Pancreas (tissue), 10 donors: Measurements from ENCODE around the gene KCNA2. TPM values are rescaled to one million over a fixed set of nuclear protein-coding genes. Genes with fewer than 3 reads are reported as not detected.

Source experiments
- ATAC-seq, 4 donors: fragments of 200-7000 bp; cut with Tn5 transposase; one replicate each; pipeline versions ENCODE4 v1.8.0 to v1.9.1; 2020; ENCODE audit warnings: mild to moderate bottlenecking in 4 of 4, moderate library complexity in 4 of 4
- DNase-seq, 6 donors: peaks; one replicate each; pipeline ENCODE4 v3.0.0-alpha.2; 2020
- FAIRE-seq: peaks from 2 replicates; lab custom pipeline; 2012; peaks lifted over from hg19 to GRCh38; lab: Jason Lieb, UNC
- H3K27ac ChIP-seq, 4 donors: fragments of 200-600 bp; sonication (generic); 1 replicate in 3 of 4; 2 replicates in 1 of 4; pipeline versions ENCODE4 v1.5.0 to v1.8.0; 2020
- H3K27me3 ChIP-seq, 4 donors: fragments of 200-600 bp; one replicate each; pipeline ENCODE4 v1.8.0; 2021
- H3K36me3 ChIP-seq, 3 donors: fragments of 200-600 bp; sonication (generic) in 1 of 3; one replicate each; pipeline versions ENCODE4 v1.5.0 to v1.8.0; 2020 to 2021
- H3K4me1 ChIP-seq, 3 donors: fragments of 200-600 bp; one replicate each; pipeline ENCODE4 v1.8.0; 2021
- H3K4me3 ChIP-seq, 4 donors: fragments of 200-600 bp; sonication (generic) in 2 of 4; one replicate each; pipeline versions ENCODE4 v1.5.0 to v1.8.0; 2020 to 2021
- H3K9me3 ChIP-seq, 4 donors: fragments of 200-600 bp; one replicate each; pipeline ENCODE4 v1.8.0; 2021
- CTCF ChIP-seq, 4 donors: fragments of 200-600 bp; sonication (generic) in 3 of 4; IDR thresholded peaks; one replicate each; pipeline versions ENCODE4 v1.5.0 to v1.8.0; 2021; ENCODE audit warnings: antibody characterized with exemption in 4 of 4
- WGBS, 2 donors: extraction: QIAGEN DNeasy Blood & Tissue Kit; methylation state at CpG; one replicate each; pipeline ENCODE4 v1.1.7; 2013; 5-methylcytosine and 5-hydroxymethylcytosine counted together
- intact Hi-C, 3 donors: fragments of 100-400 bp; cut with DNase I; formaldehyde crosslinking; loops; one replicate each; pipeline versions ENCODE4 v1.11.1 to v1.14.2; 2022
- polyA plus RNA-seq, 2 donors: library from polyadenylated mRNA; stranded (reverse); fragments of 200-250 nt; gene quantifications; one replicate each; pipeline ENCODE4 v1.2.3, GENCODE V29; 2013
- total RNA-seq, 6 donors: library from RNA; stranded (reverse); fragmentation: NEBNext Ultra II Directional in 4 of 6; extraction: Animal tissue kit (Norgen Biotek cat#: 25700) in 4 of 6; gene quantifications; one replicate each; pipeline versions ENCODE4 v1.2.1 to v1.2.4, GENCODE V29; 2021 to 2023
- donor health status: healthy with polysubstance abuse.
- donor health status: DM: no; HTN: no; CAD: no; lungs with moderate emphysema.
- donor health status: DM: no; HTN: no; CAD: no.
- donor health status: control.
- donor health status: control.
- donor health status: Bipolar disorder and iron deficiency.
- donor health status: DM: yes; HTN: yes; CAD: no.
- donor health status: DM: no; HTN: no; CAD: no.
- donor health status: DM: no; HTN: no; CAD: no.
- donor health status: DM: yes; HTN: yes; CAD: no.

Gene KCNA2
- total and polyA plus RNA-seq, 8 donors = 0.21 to 1.6 (median 0.64) TPM

GRCh38 chr1:110603058-110603457 lies 3.1 kb downstream of the KCNA2 start:
- no peak for TF ChIP-seq CTCF (IDR thresholded peaks at IDR 0.05)
- no peak overlapping the region for H3K4me3 ChIP-seq
- H3K36me3 ChIP-seq = no peaks in the 10 kb centered on the region
- ATAC-seq = no peak
- no peaks in the 10 kb centered on the region for H3K9me3 ChIP-seq
- H3K4me1 ChIP-seq = no peaks in the 10 kb centered on the region
- DNase-seq = no peak
- H3K27ac ChIP-seq = no peak overlapping the region
- peaks cover 0 to 2% (median 0%) of the 10 kb centered on the region in 4 donors for H3K27me3 ChIP-seq
- 83 to 88% methylated on average over 3 of the region's 3 CpGs for WGBS, 2 donors
- FAIRE-seq = no peak
- intact Hi-C loops = no loop called here

- H3K4me1 ChIP-seq = no peaks in the 10 kb centered on the region
- TF ChIP-seq CTCF (IDR thresholded peaks at IDR 0.05) = no peak
- no peak for ATAC-seq
- intact Hi-C loops = no loop called here
- H3K4me3 ChIP-seq = no peak overlapping the region
- H3K27me3 ChIP-seq = peaks cover 0 to 2% (median 0%) of the 10 kb centered on the region in 4 donors
- no peak overlapping the region for H3K27ac ChIP-seq
- no peak for FAIRE-seq
- peak in 1 of 6 donors; percentile 6 for DNase-seq
- 81 to 87% methylated on average over 4 of the region's 4 CpGs for WGBS, 2 donors
- H3K9me3 ChIP-seq = no peaks in the 10 kb centered on the region
- H3K36me3 ChIP-seq = no peaks in the 10 kb centered on the region
Measured at GRCh38 chr1:110602466-110602865, 3.7 kb downstream of the KCNA2 start.

GRCh38 chr1:110601332-110601731 lies 4.8 kb downstream of the KCNA2 start:
- Histone ChIP-seq H3K4me3 (no peak overlapping the region), H3K27ac (no peak overlapping the region), H3K9me3 (no peaks in the 10 kb centered on the region), H3K27me3 (peaks cover 0 to 2% (median 0%) of the 10 kb centered on the region in 4 donors), H3K36me3 (no peaks in the 10 kb centered on the region), H3K4me1 (no peaks in the 10 kb centered on the region)
- 76 to 85% methylated on average over 5 of the region's 5 CpGs for WGBS, 2 donors
- ATAC-seq (no peak), FAIRE-seq (no peak), DNase-seq (peak in 1 of 6 donors; percentile 1)
- intact Hi-C loops = no loop called here
- no peak for TF ChIP-seq CTCF (IDR thresholded peaks at IDR 0.05)

DNA sequence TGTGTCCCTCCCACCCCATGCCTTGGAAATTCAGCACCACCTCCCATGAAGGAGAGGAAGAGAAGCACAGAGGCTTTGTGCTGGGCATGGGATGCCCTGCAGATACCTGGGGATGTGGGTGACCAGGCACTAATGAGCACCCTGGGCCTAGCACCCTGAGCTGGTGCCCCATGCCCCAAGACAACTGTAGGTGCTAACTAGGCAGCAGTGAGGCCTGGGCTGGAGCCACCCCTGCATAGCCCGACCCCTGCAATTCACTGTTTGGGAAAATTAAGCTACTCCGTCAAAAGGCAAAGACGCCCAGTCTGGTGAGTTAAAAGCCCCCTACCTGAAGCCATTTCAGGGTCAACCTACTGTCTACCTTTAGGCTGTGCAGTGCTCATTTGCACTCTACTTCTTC lies 5.4 kb downstream of the KCNA2 start:
- ATAC-seq (no peak), DNase-seq (peak in 1 of 6 donors; percentile 7), FAIRE-seq (no peak)
- Histone ChIP-seq H3K9me3 (no peaks in the 10 kb centered on the region), H3K4me3 (no peak overlapping the region), H3K27ac (no peak overlapping the region), H3K4me1 (no peaks in the 10 kb centered on the region), H3K27me3 (peaks cover 0 to 2% (median 0%) of the 10 kb centered on the region in 4 donors), H3K36me3 (no peaks in the 10 kb centered on the region)
- 94 to 97% methylated on average over 3 of the region's 3 CpGs for WGBS, 2 donors
- no peak for TF ChIP-seq CTCF (IDR thresholded peaks at IDR 0.05)
- intact Hi-C loops = no loop called here

DNA sequence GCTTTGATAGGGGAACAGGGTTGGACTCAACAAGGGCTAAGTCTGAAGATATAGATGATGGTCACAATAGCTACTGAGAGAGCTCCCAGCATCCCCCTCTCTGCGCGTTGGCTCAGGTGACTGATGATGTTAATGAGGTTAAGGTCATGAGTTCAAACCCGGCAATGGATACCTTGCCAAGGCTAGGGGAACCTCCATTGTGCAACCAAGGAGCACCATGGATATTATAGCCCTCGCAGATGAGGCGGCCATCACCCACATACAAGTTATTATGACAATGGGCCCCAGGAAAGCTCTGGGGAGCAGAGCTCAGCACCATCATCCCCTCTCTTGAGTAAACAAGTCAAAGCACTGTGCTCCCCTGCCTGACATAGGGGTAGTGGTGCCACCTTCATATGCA lies 8.2 kb downstream of the KCNA2 start:
- no peak for FAIRE-seq
- WGBS, 2 donors = 88 to 91% methylated on average over 5 of the region's 5 CpGs
- no peaks in the 10 kb centered on the region for H3K36me3 ChIP-seq
- ATAC-seq = no peak
- H3K27ac ChIP-seq = no peak overlapping the region
- TF ChIP-seq CTCF (IDR thresholded peaks at IDR 0.05) = no peak
- intact Hi-C loops = no loop called here
- no peak overlapping the region for H3K4me3 ChIP-seq
- DNase-seq = no peak
- peaks cover 0 to 2% (median 0%) of the 10 kb centered on the region in 4 donors for H3K27me3 ChIP-seq
- H3K9me3 ChIP-seq = no peaks in the 10 kb centered on the region
- H3K4me1 ChIP-seq = no peaks in the 10 kb centered on the region
